Fibroblast of mammary gland (primary cell): ENCODE data around the gene ZPLD1.

ENCODE experiments used
- DNase-seq: peaks from one replicate; pipeline ENCODE4 v3.0.0-alpha.2; 2010; ENCODE audit warnings: low read depth
- H3K4me3 ChIP-seq: 2 replicates; pipeline ENCODE4 v1.5.1; 2011; ENCODE audit warnings: low read depth, mild to moderate bottlenecking, low read length, moderate library complexity; ENCODE audit not compliant: control insufficient read depth
- CTCF ChIP-seq: conservative IDR thresholded peaks from 2 replicates; pipeline ENCODE4 v1.5.1; 2011; ENCODE audit warnings: low read depth, low read length, inconsistent platforms; ENCODE audit not compliant: control insufficient read depth, insufficient read depth

Gene ZPLD1

GRCh38 chr3:102454181-102454580 is 19.4 kb downstream of the ZPLD1 start:
- no peak for DNase-seq
- no peak overlapping the region for H3K4me3 ChIP-seq
- no peak for TF ChIP-seq CTCF

- no peak for DNase-seq
- TF ChIP-seq CTCF: no peak
Observed at GRCh38 chr3:102457644-102458043, 22.8 kb downstream of the ZPLD1 start.

GRCh38 chr3:102460579-102460978 is 25.8 kb downstream of the ZPLD1 start:
- peak; percentile 34 for DNase-seq
- no peak for TF ChIP-seq CTCF
- H3K4me3 ChIP-seq: no peak overlapping the region

More at GRCh38 chr3:102457644-102458043, 22.8 kb downstream of the ZPLD1 start:
- no peak overlapping the region for H3K4me3 ChIP-seq

GRCh38 chr3:102464261-102464660 is 29.4 kb downstream of the ZPLD1 start:
- no peak overlapping the region for H3K4me3 ChIP-seq
- DNase-seq: no peak
- TF ChIP-seq CTCF: no peak

- no peak for TF ChIP-seq CTCF
- H3K4me3 ChIP-seq: no peak overlapping the region
- no peak for DNase-seq
Observed at GRCh38 chr3:102466001-102466400, 31.2 kb downstream of the ZPLD1 start.

GRCh38 chr3:102470066-102470465 is 35.3 kb downstream of the ZPLD1 start:
- no peak for TF ChIP-seq CTCF
- H3K4me3 ChIP-seq: no peak overlapping the region
- no peak for DNase-seq

- H3K4me3 ChIP-seq: no peak overlapping the region
- no peak for DNase-seq
- TF ChIP-seq CTCF: no peak
Observed at GRCh38 chr3:102471001-102471400, 36.2 kb downstream of the ZPLD1 start.
